Measurements from ENCODE around the gene KIF26B.

- no peak for TF ChIP-seq CTCF (conservative IDR thresholded peaks at IDR 0.05; ENCODE audit: low read depth, low read length)
- no peak for TF ChIP-seq EZH2 (IDR thresholded peaks at IDR 0.05; ENCODE audit: low read length, unreplicated experiment)
- TF ChIP-seq EZH2phosphoT487 (IDR thresholded peaks at IDR 0.05; ENCODE audit: borderline replicate concordance, low read length) = no peak
Measured at GRCh38 chr1:245207801-245208200, 53.0 kb downstream of the KIF26B start.
